ENCODE results near the gene SERPINA10.

Gene SERPINA10

GRCh38 chr14:94292872-94293577, at the start of gene SERPINA10:
Gene SERPINA10, minus strand, starts transcription at chr14:94293268. Its CDS starts 2,675 bp downstream, at chr14:94290593.
- DNase-seq, result no peak

GRCh38 chr14:94342334-94342934, 49.4 kb upstream of the SERPINA10 start:
- no peak for DNase-seq

GRCh38 chr14:94341656-94342333, 48.7 kb upstream of the SERPINA10 start:
- DNase-seq, result no peak

GRCh38 chr14:94340533-94340932, 47.5 kb upstream of the SERPINA10 start:
- no peak for DNase-seq

GRCh38 chr14:94338023-94338422, 45.0 kb upstream of the SERPINA10 start:
- no peak for DNase-seq

GRCh38 chr14:94337274-94337673, 44.2 kb upstream of the SERPINA10 start:
- peak; percentile 36 for DNase-seq

GRCh38 chr14:94334872-94335271, 41.8 kb upstream of the SERPINA10 start:
- no peak for DNase-seq

GRCh38 chr14:94332587-94332986, 39.5 kb upstream of the SERPINA10 start:
- no peak for DNase-seq

- DNase-seq, result peak; percentile 29
Observed at GRCh38 chr14:94332063-94332583, 39.1 kb upstream of the SERPINA10 start.

- no peak for DNase-seq
Observed at GRCh38 chr14:94331462-94331861, 38.4 kb upstream of the SERPINA10 start.

GRCh38 chr14:94330857-94331256, 37.8 kb upstream of the SERPINA10 start:
- DNase-seq, result peak; percentile 37

- DNase-seq, result peak; percentile 34
Observed at GRCh38 chr14:94330432-94330831, 37.4 kb upstream of the SERPINA10 start.

GRCh38 chr14:94329857-94330256, 36.8 kb upstream of the SERPINA10 start:
- DNase-seq, result no peak

- DNase-seq, result no peak
Observed at GRCh38 chr14:94328196-94328595, 35.1 kb upstream of the SERPINA10 start.

GRCh38 chr14:94322648-94323570, 29.8 kb upstream of the SERPINA10 start, which contains the start of gene SERPINA6:
Gene SERPINA6, minus strand, starts transcription at chr14:94323336. Its CDS starts 8,688 bp downstream, at chr14:94314648.
- peak; percentile 72 for DNase-seq

- DNase-seq, result peak; percentile 41
Observed at GRCh38 chr14:94321421-94322271, 28.6 kb upstream of the SERPINA10 start.

- DNase-seq, result peak; percentile 27
Observed at GRCh38 chr14:94320243-94320642, 27.2 kb upstream of the SERPINA10 start.

GRCh38 chr14:94317259-94317658, 24.2 kb upstream of the SERPINA10 start:
- DNase-seq, result peak; percentile 48

GRCh38 chr14:94316692-94317091, 23.6 kb upstream of the SERPINA10 start:
- DNase-seq, result no peak

- no peak for DNase-seq
Observed at GRCh38 chr14:94314890-94315289, 21.8 kb upstream of the SERPINA10 start.

GRCh38 chr14:94313991-94314655, 21.1 kb upstream of the SERPINA10 start:
- DNase-seq, result peak; percentile 43
